ENCODE data around the gene CALHM5.

DNA sequence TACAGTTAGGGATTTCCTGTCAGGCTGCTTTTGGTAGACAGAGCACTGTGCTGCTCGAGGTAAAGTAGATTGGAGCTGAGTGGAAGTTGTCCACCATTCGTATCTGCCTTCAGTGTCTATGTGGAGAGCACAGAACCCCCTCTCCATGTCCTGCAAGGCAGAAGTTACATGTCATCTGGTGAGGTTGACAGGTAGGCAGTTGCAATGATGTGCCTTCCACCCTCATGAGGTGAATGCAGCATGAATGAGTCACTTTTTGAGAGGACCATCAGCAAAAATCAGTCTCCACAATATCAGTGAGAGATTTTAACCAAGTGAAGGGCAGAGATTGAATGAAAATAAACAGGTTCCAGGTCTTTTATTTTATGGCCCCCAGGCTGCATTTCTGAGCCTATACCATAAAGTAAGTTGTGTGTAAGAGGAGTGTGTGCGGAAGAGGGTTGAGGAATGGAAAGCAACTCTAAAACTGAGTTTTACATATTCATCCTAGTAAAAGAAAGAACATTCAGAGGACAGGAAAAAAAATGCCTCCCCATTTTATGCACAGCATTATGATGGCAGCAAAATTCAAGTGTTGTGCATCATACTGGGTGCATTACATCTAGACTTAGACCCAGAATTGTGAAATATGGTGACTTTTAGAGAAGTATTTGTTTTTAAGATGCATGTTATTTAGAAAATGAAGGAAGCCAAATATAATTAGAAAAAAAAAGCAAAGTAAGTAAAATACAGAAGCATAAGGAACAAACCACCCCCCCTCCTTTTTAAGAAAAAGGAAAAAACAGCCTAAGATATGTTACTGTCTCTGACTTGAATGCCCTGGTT, 18.2 kb downstream of the CALHM5 start:
- TF ChIP-seq, protein P1, sequence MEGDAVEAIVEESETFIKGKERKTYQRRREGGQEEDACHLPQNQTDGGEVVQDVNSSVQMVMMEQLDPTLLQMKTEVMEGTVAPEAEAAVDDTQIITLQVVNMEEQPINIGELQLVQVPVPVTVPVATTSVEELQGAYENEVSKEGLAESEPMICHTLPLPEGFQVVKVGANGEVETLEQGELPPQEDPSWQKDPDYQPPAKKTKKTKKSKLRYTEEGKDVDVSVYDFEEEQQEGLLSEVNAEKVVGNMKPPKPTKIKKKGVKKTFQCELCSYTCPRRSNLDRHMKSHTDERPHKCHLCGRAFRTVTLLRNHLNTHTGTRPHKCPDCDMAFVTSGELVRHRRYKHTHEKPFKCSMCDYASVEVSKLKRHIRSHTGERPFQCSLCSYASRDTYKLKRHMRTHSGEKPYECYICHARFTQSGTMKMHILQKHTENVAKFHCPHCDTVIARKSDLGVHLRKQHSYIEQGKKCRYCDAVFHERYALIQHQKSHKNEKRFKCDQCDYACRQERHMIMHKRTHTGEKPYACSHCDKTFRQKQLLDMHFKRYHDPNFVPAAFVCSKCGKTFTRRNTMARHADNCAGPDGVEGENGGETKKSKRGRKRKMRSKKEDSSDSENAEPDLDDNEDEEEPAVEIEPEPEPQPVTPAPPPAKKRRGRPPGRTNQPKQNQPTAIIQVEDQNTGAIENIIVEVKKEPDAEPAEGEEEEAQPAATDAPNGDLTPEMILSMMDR (conservative IDR thresholded peaks at IDR 0.05), result no peak
- TF ChIP-seq ZFX (IDR thresholded peaks at IDR 0.05), result no peak
